ENCODE data around the gene ZNF76.
"Not testable (repeated sequence)": the region's sequence is repeated elsewhere in the genome, so short reads cannot be mapped to it uniquely, and the experiment has no call there.

The ZNF76 gene

GRCh38 chr6:35302604-35303241, 43.2 kb downstream of the ZNF76 start:
- DNase-seq = peak; percentile 90

GRCh38 chr6:35304299-35304698, 44.8 kb downstream of the ZNF76 start:
- no peak for DNase-seq

DNA sequence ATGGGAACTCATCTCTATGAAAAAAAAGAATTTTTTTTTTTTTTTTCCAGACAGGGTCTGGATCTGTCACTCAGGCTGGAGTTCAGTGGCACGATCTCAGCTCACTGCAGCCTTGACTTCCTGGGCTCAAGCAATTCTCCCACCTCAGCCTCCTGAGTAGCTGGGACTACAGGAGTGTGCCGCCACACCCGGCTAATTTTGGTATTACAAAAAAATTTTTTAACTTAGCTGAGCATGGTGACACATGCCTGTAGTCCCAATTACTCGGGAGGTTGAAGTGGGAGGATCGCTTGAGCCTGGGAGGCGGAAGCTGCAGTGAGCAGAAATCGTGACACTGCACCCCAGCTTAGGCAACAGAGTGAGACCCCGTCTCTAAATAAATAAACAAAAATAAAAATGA, 45.6 kb downstream of the ZNF76 start:
- peak; percentile 37 for DNase-seq

DNA sequence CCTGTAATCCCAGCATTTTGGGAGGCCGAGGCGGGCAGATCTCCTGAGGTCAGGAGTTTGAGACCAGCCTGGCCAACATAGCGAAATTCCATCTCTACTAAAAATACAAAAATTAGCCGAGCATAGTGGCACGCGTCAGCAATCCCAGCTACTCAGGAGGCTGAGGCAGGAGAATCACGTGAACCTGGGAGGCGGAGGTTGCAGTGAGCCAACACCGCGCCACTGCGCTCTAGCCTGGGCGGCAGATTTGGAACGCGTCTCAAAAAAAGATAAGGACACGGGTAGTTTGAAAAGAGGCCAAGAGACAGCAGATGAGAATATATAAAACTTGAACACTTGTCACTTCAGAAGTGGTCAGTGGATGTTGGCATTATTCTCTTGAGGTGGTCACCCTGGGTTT, 47.6 kb downstream of the ZNF76 start:
- not testable (repeated sequence) for DNase-seq

DNA sequence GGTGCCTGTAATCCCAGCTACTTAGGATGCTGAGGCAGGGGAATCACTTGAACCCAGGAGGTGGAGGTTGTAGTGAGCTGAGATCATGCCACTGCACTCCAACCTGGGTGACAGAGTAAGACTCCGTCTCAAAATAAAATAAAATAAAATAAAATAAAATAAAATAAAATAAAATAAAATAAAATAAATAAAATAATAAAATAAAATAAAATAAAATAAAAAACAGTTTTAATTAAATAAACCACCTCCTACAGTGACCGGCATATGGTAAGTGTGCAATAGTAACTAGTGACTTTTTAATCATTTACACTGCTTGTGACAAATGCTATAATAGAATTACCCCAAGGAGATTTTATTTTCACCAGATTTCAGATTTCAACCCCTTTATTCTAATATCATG, 49.0 kb downstream of the ZNF76 start:
- DNase-seq = not testable (repeated sequence)

DNA sequence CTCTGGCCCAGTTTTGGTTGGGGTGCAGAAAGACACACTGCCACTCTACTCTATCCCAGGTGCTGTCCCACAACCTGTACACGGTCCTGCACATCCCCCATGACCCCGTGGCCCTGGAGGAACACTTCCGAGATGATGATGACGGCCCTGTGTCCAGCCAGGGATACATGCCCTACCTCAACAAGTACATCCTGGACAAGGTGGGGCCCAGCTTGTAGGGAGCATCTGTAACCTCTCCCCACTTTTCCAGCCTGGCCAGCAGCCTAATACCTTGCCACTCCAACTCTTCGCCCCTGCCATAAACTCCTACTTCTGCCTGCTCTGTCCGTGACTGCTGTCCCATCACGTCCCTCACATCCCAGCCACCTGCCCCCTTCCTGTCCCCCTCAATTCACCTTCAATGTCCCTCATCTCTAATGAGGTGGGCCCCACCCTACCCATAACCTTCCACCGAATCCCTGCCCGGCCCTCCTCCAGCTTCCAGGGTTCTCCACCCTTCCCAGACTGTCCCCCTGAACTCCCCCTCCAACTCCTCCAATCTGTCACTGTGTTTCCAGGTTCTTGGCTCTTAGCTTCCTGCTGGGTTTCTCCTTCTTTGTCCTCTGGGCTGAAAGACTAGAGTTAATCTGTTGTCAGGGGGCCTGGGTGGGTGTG, 50.2 kb downstream of the ZNF76 start:
- DNase-seq = no peak

GRCh38 chr6:35310265-35310831, 50.8 kb downstream of the ZNF76 start:
- DNase-seq = peak; percentile 20

DNA sequence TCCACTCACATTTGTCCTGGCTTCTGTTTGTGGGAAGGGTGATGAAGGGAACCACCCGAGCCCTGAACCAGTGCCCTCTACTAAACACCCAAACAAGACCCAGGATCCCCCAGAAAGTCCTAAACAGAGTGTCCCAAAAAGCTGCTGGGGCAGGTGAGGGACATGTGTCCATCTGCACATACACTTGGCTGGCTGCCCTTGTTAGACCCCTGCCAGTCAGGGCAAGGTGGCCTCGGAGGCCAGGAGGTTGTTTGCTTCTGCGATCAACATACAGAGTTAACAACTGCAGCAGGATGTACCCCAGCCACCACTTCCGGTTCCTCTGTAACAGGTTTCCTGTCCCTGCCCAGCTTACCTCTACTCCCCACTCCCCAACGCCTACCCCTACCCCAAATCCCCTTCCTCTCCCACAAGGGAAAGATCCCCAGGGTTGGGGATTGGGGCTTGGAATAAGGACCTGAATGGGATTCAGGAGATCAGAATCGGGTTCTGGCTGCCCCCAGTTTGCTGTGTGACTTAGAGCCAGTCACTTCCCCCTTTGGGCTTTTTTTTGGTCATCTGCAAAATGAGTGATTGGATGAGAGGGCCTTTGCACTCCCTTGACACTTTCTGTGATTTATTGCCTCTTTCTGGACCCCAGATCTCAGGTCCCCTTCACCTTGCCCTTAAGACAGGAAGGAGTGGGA, 52.0 kb downstream of the ZNF76 start:
- peak; percentile 69 for DNase-seq

DNA sequence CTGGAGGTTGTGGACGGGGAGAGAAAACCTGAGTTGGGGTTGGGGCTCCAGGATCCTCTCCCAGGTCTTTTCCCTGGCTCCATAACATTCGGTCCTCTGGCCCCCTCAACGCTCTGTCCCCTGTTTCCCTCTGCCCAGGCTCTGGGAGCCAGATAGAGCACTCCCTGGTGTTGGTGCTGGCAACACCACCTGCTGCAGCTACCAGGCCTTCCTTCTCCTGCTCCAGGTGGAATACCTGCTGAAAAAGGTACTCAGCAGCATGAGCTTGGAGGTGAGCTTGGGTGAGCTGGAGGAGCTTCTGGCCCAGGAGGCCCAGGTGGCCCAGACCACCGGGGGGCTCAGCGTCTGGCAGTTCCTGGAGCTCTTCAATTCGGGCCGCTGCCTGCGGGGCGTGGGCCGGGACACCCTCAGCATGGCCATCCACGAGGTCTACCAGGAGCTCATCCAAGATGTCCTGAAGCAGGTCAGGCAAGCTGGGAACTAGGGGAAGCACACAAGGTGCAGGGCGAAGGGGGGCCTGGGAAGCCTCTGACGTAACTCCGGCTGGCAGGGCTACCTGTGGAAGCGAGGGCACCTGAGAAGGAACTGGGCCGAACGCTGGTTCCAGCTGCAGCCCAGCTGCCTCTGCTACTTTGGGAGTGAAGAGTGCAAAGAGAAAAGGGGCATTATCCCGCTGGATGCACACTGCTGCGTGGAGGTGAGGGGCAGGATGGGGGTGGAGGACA, 52.7 kb downstream of the ZNF76 start:
- no peak for DNase-seq

GRCh38 chr6:35312807-35313206, 53.3 kb downstream of the ZNF76 start:
- DNase-seq = no peak

DNA sequence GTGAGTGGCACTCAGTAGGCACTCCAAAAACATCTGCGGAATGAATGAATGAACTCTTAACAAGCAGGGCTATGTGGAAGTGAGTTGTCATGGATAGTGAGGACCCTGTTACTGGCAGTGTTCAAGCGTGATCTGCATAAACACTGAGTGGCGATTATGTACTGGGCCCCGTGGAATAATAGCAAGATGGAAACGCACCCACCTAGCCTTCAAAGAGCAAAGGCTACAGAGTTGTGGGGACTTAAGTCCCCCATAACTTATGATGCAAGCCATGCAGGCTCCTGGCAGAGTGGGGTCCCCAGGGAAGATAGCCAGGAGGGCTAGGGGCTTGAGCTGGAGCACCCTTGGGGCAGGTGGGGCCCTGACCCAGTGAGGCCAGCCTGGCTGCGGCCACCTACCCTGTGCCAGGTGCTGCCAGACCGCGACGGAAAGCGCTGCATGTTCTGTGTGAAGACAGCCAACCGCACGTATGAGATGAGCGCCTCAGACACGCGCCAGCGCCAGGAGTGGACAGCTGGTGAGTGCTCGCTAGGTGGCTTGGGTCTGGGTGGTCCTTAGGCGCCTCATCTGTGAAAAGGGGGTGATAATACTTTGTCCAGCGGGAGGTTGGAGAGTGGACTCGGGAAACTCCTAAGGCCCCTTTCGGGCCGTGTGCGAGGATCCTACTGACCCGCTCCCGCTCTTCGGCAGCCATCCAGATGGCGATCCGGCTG, 58.1 kb downstream of the ZNF76 start:
- no peak for DNase-seq

DNA sequence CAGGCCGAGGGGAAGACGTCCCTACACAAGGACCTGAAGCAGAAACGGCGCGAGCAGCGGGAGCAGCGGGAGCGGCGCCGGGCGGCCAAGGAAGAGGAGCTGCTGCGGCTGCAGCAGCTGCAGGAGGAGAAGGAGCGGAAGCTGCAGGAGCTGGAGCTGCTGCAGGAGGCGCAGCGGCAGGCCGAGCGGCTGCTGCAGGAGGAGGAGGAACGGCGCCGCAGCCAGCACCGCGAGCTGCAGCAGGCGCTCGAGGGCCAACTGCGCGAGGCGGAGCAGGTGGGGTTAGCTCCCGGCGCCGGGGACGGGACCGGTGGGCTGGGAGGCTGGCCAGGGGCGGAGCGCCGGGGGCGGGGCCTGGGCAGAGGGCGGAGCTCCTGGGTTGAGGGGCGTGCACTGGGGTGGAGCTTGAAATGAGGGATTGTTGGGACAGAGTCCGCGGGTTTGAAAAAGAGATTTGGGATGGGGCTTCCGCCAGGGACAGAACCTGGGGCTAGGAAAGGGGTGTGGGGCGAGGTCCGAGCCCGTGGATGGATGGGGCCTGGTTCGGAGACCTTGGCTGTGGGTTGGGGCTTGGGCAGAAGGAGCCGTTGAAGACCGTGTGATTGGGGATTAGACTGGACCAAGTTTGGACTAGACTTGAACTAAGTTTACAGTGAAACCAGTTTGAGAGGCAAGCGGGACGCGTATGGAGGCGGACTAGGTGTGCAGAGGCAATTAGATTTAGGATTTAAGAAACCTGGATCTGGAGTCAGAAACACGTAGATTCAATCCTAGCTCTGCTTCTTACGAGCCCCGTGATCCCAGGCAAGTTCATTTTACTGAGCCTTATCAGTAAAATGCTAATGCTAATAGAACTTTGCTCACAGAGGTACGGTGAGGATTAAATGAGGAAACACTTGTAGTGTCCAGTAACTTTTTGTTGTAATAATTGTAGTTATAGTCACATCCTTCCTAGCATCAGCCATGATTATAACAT, 58.9 kb downstream of the ZNF76 start:
- DNase-seq = no peak

DNA sequence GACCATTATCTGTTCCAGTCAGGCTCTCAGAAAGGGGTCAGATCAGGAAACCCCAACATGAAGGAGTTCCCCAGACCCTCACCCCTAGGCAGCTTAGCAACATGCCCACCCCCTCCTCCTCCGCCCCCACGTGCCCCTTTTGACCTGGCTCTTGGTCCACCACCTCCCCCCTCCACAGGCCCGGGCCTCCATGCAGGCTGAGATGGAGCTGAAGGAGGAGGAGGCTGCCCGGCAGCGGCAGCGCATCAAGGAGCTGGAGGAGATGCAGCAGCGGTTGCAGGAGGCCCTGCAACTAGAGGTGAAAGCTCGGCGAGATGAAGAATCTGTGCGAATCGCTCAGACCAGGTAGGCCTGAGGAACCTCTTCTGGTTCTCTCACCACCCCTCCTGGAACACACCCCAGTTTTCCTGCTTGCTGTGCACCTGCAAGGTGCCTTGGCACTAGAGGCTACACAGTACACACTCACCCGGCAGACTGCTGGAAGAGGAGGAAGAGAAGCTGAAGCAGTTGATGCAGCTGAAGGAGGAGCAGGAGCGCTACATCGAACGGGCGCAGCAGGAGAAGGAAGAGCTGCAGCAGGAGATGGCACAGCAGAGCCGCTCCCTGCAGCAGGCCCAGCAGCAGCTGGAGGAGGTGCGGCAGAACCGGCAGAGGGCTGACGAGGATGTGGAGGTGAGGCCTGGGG, 60.0 kb downstream of the ZNF76 start:
- DNase-seq = no peak

GRCh38 chr6:35320031-35320410, 60.5 kb downstream of the ZNF76 start:
- no peak for DNase-seq

DNA sequence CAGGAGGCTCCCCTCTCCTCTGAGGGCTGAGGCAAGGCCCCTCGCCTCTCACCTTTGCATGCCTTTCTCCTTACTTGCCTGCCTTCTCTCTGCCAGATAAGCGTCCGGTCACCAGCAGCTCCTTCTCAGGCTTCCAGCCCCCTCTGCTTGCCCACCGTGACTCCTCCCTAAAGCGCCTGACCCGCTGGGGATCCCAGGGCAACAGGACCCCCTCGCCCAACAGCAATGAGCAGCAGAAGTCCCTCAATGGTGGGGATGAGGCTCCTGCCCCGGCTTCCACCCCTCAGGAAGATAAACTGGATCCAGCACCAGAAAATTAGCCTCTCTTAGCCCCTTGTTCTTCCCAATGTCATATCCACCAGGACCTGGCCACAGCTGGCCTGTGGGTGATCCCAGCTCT, 61.6 kb downstream of the ZNF76 start:
- no peak for DNase-seq

DNA sequence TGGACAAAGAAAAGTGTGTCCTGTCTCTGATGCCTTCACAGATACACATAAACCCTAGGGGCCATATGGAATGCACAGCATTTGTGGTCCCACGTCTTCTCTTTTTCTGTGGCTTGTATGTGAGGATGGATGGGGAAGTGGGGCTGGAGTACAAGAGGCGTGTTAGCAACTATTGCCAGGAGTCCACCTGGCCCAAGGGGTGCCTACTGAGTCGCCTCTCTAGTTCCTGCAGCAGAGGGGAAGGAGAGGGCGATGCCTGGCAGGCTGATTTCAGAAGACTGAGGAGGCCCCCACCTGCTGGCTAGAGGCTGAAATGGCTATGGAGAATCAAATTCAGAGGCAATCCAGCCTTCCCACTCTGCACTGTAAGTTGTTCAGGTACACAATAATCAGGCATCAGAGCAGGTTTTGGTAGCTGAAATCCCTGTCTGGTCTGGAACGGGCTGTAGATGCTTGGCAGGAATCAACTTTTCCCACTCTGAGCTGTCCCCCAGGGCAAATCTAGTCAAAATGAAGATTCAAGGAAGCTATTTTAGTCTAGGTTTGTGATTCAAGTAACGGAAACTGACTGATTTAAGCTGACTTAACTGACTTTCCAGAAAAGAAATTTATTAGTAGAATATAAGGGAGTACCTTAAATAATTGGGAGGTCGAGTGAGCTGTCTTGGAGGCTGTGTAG, 68.0 kb downstream of the ZNF76 start:
- DNase-seq = peak; percentile 71

DNA sequence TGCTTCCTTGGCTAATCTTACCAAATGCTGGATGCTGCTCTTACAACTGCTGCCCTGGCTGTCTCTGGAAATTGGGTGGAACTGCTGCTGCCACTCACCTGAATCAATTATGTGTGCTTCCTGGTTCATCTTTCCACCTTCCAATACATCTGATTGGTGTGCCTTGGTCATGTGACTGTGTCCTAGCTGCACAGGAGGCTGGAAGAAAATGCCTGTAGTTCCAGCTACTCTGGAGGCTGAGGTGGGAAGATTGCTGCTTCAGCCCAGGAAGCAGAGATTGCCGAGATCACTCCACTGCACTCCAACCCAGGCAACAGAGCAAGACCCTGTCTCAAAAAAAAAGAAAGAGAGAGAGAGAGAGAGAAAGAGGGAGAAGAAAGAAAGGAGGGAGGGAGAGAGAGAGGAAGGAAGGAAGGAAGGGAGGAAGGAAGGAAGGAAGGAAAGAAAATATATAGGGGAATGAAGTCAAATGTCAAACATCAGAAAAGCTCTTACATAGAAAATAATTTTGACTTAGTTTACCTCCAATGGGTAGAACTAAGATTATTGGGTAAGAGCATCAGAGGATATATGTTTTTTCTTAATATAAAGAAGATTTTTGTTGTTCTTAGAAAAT, 68.7 kb downstream of the ZNF76 start:
- no peak for DNase-seq

GRCh38 chr6:35328965-35329364, 69.4 kb downstream of the ZNF76 start:
- DNase-seq = not testable (repeated sequence)

DNA sequence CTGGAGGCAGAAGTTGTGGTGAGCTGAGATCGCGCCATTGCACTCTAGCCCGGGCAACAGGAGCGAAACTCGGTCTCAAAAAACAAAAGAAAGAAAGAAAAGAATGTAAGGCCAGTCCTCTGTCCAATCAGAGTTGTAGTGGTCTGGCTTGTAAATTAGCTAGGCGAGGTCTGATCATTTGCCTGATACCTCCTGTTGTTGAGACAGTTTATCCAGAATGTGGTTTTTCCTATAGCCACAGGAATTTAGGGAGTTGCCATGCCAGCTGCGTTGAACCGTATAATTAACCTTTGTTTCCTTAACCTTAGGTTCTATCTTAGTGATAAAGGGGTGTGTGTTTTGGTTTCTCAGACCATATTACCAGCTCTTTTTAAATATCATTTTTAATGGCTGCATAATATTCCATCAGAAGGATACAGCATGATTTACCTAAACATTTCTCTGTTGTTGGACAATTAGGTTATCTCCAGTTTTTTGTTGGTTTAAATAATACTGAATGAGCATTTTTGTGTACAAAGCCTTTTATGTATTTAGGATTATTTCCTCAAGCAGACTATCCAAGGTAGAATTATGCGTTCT, 71.1 kb downstream of the ZNF76 start:
- no peak for DNase-seq
